Measurements from ENCODE around the gene ADAP1.

ADAP1 gene

GRCh38 chr7:889391-889790, 65.1 kb downstream of the ADAP1 start:
- DNase-seq: no peak

- no peak for DNase-seq
Measured at GRCh38 chr7:889025-889390, 65.5 kb downstream of the ADAP1 start.

- no peak for DNase-seq
Measured at GRCh38 chr7:888081-889024, 66.1 kb downstream of the ADAP1 start.

GRCh38 chr7:887488-887820, 67.0 kb downstream of the ADAP1 start:
- no peak for DNase-seq

- no peak for DNase-seq
Measured at GRCh38 chr7:886626-887487, 67.6 kb downstream of the ADAP1 start.

GRCh38 chr7:885893-886625, 68.4 kb downstream of the ADAP1 start:
- DNase-seq: no peak

- no peak for DNase-seq
Measured at GRCh38 chr7:885261-885892, 69.1 kb downstream of the ADAP1 start.

- DNase-seq: no peak
Measured at GRCh38 chr7:884191-885003, 70.1 kb downstream of the ADAP1 start.

- DNase-seq: no peak
Measured at GRCh38 chr7:883055-884021, 71.1 kb downstream of the ADAP1 start.

- DNase-seq: no peak
Measured at GRCh38 chr7:882336-883035, 72.0 kb downstream of the ADAP1 start.

- DNase-seq: no peak
Measured at GRCh38 chr7:881441-882234, 72.8 kb downstream of the ADAP1 start.

GRCh38 chr7:880450-880849, 74.0 kb downstream of the ADAP1 start:
- DNase-seq: no peak

GRCh38 chr7:879706-880105, 74.8 kb downstream of the ADAP1 start:
- no peak for DNase-seq

GRCh38 chr7:879093-879492, 75.4 kb downstream of the ADAP1 start:
- no peak for DNase-seq

GRCh38 chr7:877312-878232, 76.9 kb downstream of the ADAP1 start:
- DNase-seq: peak; percentile 28

- DNase-seq: no peak
Measured at GRCh38 chr7:876972-877311, 77.5 kb downstream of the ADAP1 start.

- DNase-seq: peak; percentile 97
Measured at GRCh38 chr7:876077-876971, 78.2 kb downstream of the ADAP1 start, which contains the start of gene GET4. Gene GET4 (plus strand): TSS chr7:876554. CDS start chr7:876646, 92 bp downstream.
